SK-N-SH treated with all-trans-retinoic acid at 6 μM for 48 hours (cell line): Measurements from ENCODE around the gene JUND.

Source experiments
- ATAC-seq: fragments of 200-7000 bp; cut with Tn5 transposase; 3 replicates; pipeline ENCODE4 v1.9.1; 2020; ENCODE audit warnings: mild to moderate bottlenecking, moderate library complexity
- ARNTL ChIP-seq: fragments of 450-650 bp; formaldehyde crosslinking; IDR thresholded peaks from 2 replicates; pipeline ENCODE4 v1.5.0; 2020; ENCODE audit warnings: low read depth, mild to moderate bottlenecking, moderate library complexity, borderline replicate concordance
- BACH2 ChIP-seq: fragments of 250-450 bp; sonication (Bioruptor Pico); IDR thresholded peaks from 2 replicates; pipeline ENCODE4 v1.9.0; 2021; ENCODE audit warnings: mild to moderate bottlenecking, borderline replicate concordance
- CREB5 ChIP-seq: fragments of 250-450 bp; sonication (Bioruptor Pico); IDR thresholded peaks from 2 replicates; pipeline ENCODE4 v1.5.1; 2020; ENCODE audit warnings: low read depth, mild to moderate bottlenecking, moderate library complexity
- ESRRG ChIP-seq: fragments of 250-450 bp; sonication (Bioruptor Pico); IDR thresholded peaks from 2 replicates; pipeline ENCODE4 v1.6.1; 2021; ENCODE audit warnings: mild to moderate bottlenecking
- ISL1 ChIP-seq: fragments of 250-450 bp; sonication (Bioruptor Pico); IDR thresholded peaks from 2 replicates; pipeline ENCODE4 v2.1.2; 2022; ENCODE audit warnings: mild to moderate bottlenecking, moderate library complexity
- OSR1 ChIP-seq: fragments of 250-450 bp; sonication (Bioruptor Pico); IDR thresholded peaks from 2 replicates; pipeline ENCODE4 v1.8.0; 2022; ENCODE audit warnings: moderate library complexity, mild to moderate bottlenecking, inconsistent platforms
- PATZ1 ChIP-seq: fragments of 250-450 bp; sonication (Bioruptor Pico); IDR thresholded peaks from 2 replicates; pipeline ENCODE4 v1.8.0; 2020; ENCODE audit warnings: mild to moderate bottlenecking, moderate library complexity, borderline replicate concordance
- POU6F1 ChIP-seq: fragments of 250-450 bp; sonication (Bioruptor Pico); IDR thresholded peaks from 2 replicates; pipeline ENCODE4 v1.8.0; 2021; ENCODE audit warnings: low read depth, mild to moderate bottlenecking, moderate library complexity, borderline replicate concordance
- PPARA ChIP-seq: fragments of 250-450 bp; sonication (Bioruptor Pico); IDR thresholded peaks from 2 replicates; pipeline ENCODE4 v1.5.0; 2020; ENCODE audit warnings: mild to moderate bottlenecking, borderline replicate concordance
- SNAI2 ChIP-seq: fragments of 250-450 bp; sonication (Bioruptor Pico); IDR thresholded peaks from 2 replicates; pipeline ENCODE4 v1.5.0; 2020; ENCODE audit warnings: mild to moderate bottlenecking, moderate library complexity
- TCF4 ChIP-seq: fragments of 250-450 bp; sonication (Bioruptor Pico); IDR thresholded peaks from 2 replicates; pipeline ENCODE4 v1.8.0; 2021; ENCODE audit warnings: mild to moderate bottlenecking, moderate library complexity, borderline replicate concordance
- TOX ChIP-seq: fragments of 250-450 bp; sonication (Bioruptor Pico); IDR thresholded peaks from 2 replicates; pipeline ENCODE4 v1.8.0; 2021; ENCODE audit warnings: mild to moderate bottlenecking, moderate library complexity, borderline replicate concordance
- TSHZ2 ChIP-seq: fragments of 250-450 bp; sonication (Bioruptor Pico); IDR thresholded peaks from 2 replicates; pipeline ENCODE4 v1.5.0; 2020; ENCODE audit warnings: mild to moderate bottlenecking, moderate library complexity
- ZC3H10 ChIP-seq: fragments of 250-450 bp; sonication (Bioruptor Pico); IDR thresholded peaks from 2 replicates; pipeline ENCODE4 v1.5.1; 2021; ENCODE audit warnings: mild to moderate bottlenecking, moderate library complexity
- ZFP3 ChIP-seq: fragments of 250-450 bp; sonication (Bioruptor Pico); IDR thresholded peaks from 2 replicates; pipeline ENCODE4 v1.5.0; 2020; ENCODE audit warnings: mild to moderate bottlenecking, moderate library complexity
- ZFP30 ChIP-seq: fragments of 450-650 bp; formaldehyde crosslinking; IDR thresholded peaks from 2 replicates; pipeline ENCODE4 v1.5.0; 2022; ENCODE audit warnings: mild to moderate bottlenecking, moderate library complexity
- ZNF565 ChIP-seq: fragments of 450-650 bp; formaldehyde crosslinking; conservative IDR thresholded peaks from 2 replicates; pipeline ENCODE4 v1.5.0; 2020; ENCODE audit warnings: low read depth, mild to moderate bottlenecking, moderate library complexity
- ZNF70 ChIP-seq: fragments of 450-650 bp; formaldehyde crosslinking; IDR thresholded peaks from 2 replicates; pipeline ENCODE4 v1.5.0; 2020; ENCODE audit warnings: mild to moderate bottlenecking, moderate library complexity

Gene JUND

DNA sequence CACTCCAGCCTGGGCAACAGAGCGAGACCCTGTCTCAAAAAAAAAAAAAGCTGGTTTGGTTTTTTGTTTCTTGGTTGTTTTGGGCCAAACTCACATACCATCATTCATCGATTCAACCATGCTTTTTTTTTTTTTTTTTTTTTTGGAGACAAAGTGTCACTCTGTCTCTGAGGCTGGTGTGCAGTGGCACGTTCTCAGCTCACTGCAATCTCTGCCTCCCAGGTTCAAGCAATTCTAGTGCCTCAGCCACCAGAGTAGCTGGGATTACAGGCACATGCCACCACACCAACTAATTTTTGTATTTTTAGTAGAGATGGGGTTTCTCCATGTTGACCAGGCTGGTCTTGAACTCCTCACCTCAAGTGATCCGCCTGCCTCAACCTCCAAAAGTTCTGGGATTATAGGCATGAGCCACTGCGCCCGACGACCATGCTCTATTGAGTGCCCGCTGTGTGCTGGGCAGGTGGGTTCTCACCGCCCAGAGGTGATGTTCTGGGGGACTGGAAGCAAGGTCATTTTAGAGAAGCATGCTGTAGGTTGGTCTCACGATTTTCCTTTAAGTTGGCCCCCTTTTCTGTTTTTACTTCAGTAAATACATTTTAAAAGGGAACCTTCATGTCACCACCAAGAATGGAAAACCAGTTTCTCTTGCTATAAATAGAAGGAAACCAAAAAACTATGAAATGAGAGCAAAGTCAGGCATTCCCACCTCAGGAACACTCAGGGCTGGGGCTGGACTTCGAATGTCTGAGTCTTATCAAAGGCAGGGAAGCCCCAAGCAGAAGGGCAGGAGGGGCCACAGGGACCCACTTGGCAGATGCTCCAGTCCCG is 8.3 kb upstream of the JUND start (continued):
- TF ChIP-seq TSHZ2 (CRISPR knock-in tag), result no peak

- TF ChIP-seq PPARA, result no peak
- TF ChIP-seq SNAI2 (CRISPR knock-in tag), result no peak
- TF ChIP-seq TCF4, result no peak
- TF ChIP-seq ARNTL, result no peak
- no peak for TF ChIP-seq BACH2 (CRISPR knock-in tag)
- TF ChIP-seq ZNF70 (CRISPR knock-in tag), result no peak
- TF ChIP-seq TSHZ2 (CRISPR knock-in tag), result no peak
- no peak for TF ChIP-seq ESRRG
- no peak for TF ChIP-seq CREB5
- no peak for TF ChIP-seq TOX (CRISPR knock-in tag)
- no peak for TF ChIP-seq OSR1 (CRISPR knock-in tag)
- no peak for TF ChIP-seq ZNF565 (CRISPR knock-in tag)
- no peak for TF ChIP-seq POU6F1 (CRISPR knock-in tag)
- TF ChIP-seq ZFP3, result no peak
- no peak for TF ChIP-seq ZFP30 (CRISPR knock-in tag)
- TF ChIP-seq, all 23 proteins: peak for 0
- ATAC-seq, result no peak
Observed at GRCh38 chr19:18287836-18288772, 6.7 kb upstream of the JUND start.

- TF ChIP-seq OSR1 (CRISPR knock-in tag) (no peak), ISL1 (CRISPR knock-in tag) (no peak), ZC3H10 (CRISPR knock-in tag) (no peak), ZNF70 (CRISPR knock-in tag) (no peak), PATZ1 (CRISPR knock-in tag) (no peak), ESRRG (no peak)
- no peak for ATAC-seq
Observed at GRCh38 chr19:18286973-18287635, 5.7 kb upstream of the JUND start.
